A549 (cell line): Measurements from ENCODE around the gene TDRD1. TPM values are rescaled to one million over a fixed set of nuclear protein-coding genes. Genes with fewer than 3 reads are reported as not detected.

Source experiments
- ATAC-seq, 2 experiments: fragments of 200-7000 bp in 1 of 2; fragments of >200 bp in 1 of 2; cut with Nextera tagmentation in 1 of 2; cut with Tn5 transposase in 1 of 2; 3 replicates each; pipeline versions ENCODE4 v1.8.0 to v1.9.1; 2018 to 2020; ENCODE audit warnings: mild to moderate bottlenecking in 1 of 2, moderate library complexity in 1 of 2
- CTCF ChIA-PET: fragments of 300-600 bp; sonication (Branson Sonifier 250); formaldehyde crosslinking; extraction: SDS; loops from one replicate; lab custom pipeline; 2021; ENCODE audit warnings: antibody characterized with exemption, inconsistent platforms; lab: Yijun Ruan, JAX
- POLR2A ChIA-PET: fragments of 350-600 bp; formaldehyde crosslinking; extraction: SDS; loops from one replicate; lab custom pipeline; 2021; ENCODE audit warnings: antibody characterized with exemption, inconsistent platforms; lab: Yijun Ruan, JAX
- DNase-seq, 2 experiments: peaks; one replicate each; pipeline versions ENCODE4 v3.0.0 to v3.0.0-alpha.2; 2011 to 2016; ENCODE audit warnings: low read depth in 1 of 2, low spot score in 1 of 2
- FAIRE-seq: peaks from 2 replicates; lab custom pipeline; 2011; peaks lifted over from hg19 to GRCh38; lab: Jason Lieb, UNC
- H3K27ac ChIP-seq, 2 experiments: fragments of >200 bp; sonication (Bioruptor Twin); formaldehyde crosslinking; 3 replicates each; pipeline ENCODE4 v1.5.1; 2016 to 2017
- H3K4me1 ChIP-seq: fragments of >200 bp; sonication (Bioruptor Twin); formaldehyde crosslinking; 3 replicates; pipeline ENCODE4 v1.6.1; 2016
- H3K4me2 ChIP-seq: fragments of >200 bp; sonication (Bioruptor Twin); formaldehyde crosslinking; 3 replicates; pipeline ENCODE4 v1.6.1; 2016
- H3K4me3 ChIP-seq: fragments of >200 bp; sonication (Bioruptor Twin); formaldehyde crosslinking; 3 replicates; pipeline ENCODE4 v1.5.1; 2016
- H3K9me3 ChIP-seq: fragments of >200 bp; sonication (Bioruptor Twin); formaldehyde crosslinking; 3 replicates; pipeline ENCODE4 v1.6.1; 2016
- CBX8 ChIP-seq: fragments of 200-600 bp; sonication (generic); IDR thresholded peaks from 2 replicates; pipeline ENCODE4 v1.6.1; 2016
- EHF ChIP-seq: fragments of 250-450 bp; sonication (Bioruptor Pico); IDR thresholded peaks from 2 replicates; pipeline ENCODE4 v1.5.0; 2020; ENCODE audit warnings: mild to moderate bottlenecking
- EP300 ChIP-seq, 2 experiments: fragments of >200 bp; sonication (Bioruptor Twin); formaldehyde crosslinking; IDR thresholded peaks; 2 replicates in 1 of 2; 3 replicates in 1 of 2; pipeline ENCODE4 v1.6.1; 2016 to 2017
- HOXA7 ChIP-seq: fragments of 250-450 bp; sonication (Bioruptor Pico); IDR thresholded peaks from 2 replicates; pipeline ENCODE4 v1.5.0; 2020; ENCODE audit warnings: mild to moderate bottlenecking, moderate library complexity
- HOXB5 ChIP-seq: fragments of 250-450 bp; sonication (Bioruptor Pico); IDR thresholded peaks from 2 replicates; pipeline ENCODE4 v1.5.0; 2020; ENCODE audit warnings: mild to moderate bottlenecking, moderate library complexity
- JUN ChIP-seq, 2 experiments: fragments of >200 bp; sonication (Bioruptor Twin); formaldehyde crosslinking; IDR thresholded peaks; 2 replicates in 1 of 2; 3 replicates in 1 of 2; pipeline ENCODE4 v1.6.1; 2016 to 2017
- JUNB ChIP-seq: fragments of >200 bp; sonication (Bioruptor Twin); formaldehyde crosslinking; IDR thresholded peaks from 2 replicates; pipeline ENCODE4 v1.6.1; 2016
- KDM1A ChIP-seq: fragments of 200-600 bp; sonication (generic); IDR thresholded peaks from 2 replicates; pipeline ENCODE4 v1.6.1; 2016; ENCODE audit warnings: low read depth, mild to moderate bottlenecking
- MAZ ChIP-seq: fragments of 150-350 bp; IDR thresholded peaks from 2 replicates; pipeline ENCODE4 v1.6.1; 2014; ENCODE audit warnings: antibody characterized with exemption, low read depth, low read length, borderline replicate concordance
- NFE2L2 ChIP-seq: fragments of 150-350 bp; conservative IDR thresholded peaks from 2 replicates; pipeline ENCODE4 v1.6.1; 2014; ENCODE audit warnings: low read length
- NPAS2 ChIP-seq: fragments of 250-450 bp; sonication (Bioruptor Pico); IDR thresholded peaks from 2 replicates; pipeline ENCODE4 v1.8.0; 2022; ENCODE audit warnings: mild to moderate bottlenecking, moderate library complexity, borderline replicate concordance
- RARB ChIP-seq: fragments of 250-450 bp; sonication (Bioruptor Pico); IDR thresholded peaks from 2 replicates; pipeline ENCODE4 v1.8.0; 2021; ENCODE audit warnings: mild to moderate bottlenecking, moderate library complexity
- RNF2 ChIP-seq: fragments of 200-600 bp; sonication (generic); IDR thresholded peaks from 2 replicates; pipeline ENCODE4 v1.6.1; 2016; ENCODE audit warnings: low read depth, mild to moderate bottlenecking, antibody characterized with exemption, moderate library complexity, borderline replicate concordance
- SMC3 ChIP-seq: fragments of >200 bp; sonication (Bioruptor Twin); formaldehyde crosslinking; IDR thresholded peaks from 3 replicates; pipeline ENCODE4 v1.6.1; 2018; ENCODE audit warnings: inconsistent platforms
- SREBF2 ChIP-seq: fragments of 450-650 bp; IDR thresholded peaks from 2 replicates; pipeline ENCODE4 v1.6.1; 2014; ENCODE audit warnings: mild to moderate bottlenecking, moderate library complexity
- ZFP36 ChIP-seq: fragments of 450-650 bp; IDR thresholded peaks from 2 replicates; pipeline ENCODE4 v1.6.1; 2014; ENCODE audit warnings: borderline replicate concordance; ENCODE audit not compliant: partially characterized antibody
- ZNF302 ChIP-seq: fragments of 250-450 bp; sonication (Bioruptor Pico); IDR thresholded peaks from 2 replicates; pipeline ENCODE4 v1.9.0; 2021; ENCODE audit warnings: inconsistent platforms, mild to moderate bottlenecking, moderate library complexity
- WGBS: methylation state at CpG from one replicate; pipeline ENCODE4 v1.1.6; 2017; ENCODE audit errors: missing lambda C conversion rate; 5-methylcytosine and 5-hydroxymethylcytosine counted together
- polyA plus RNA-seq, 4 experiments: library from polyadenylated mRNA; depleted of rRNA in 3 of 4; stranded (reverse); fragments of >200 nt; fragmentation: RNase III in 1 of 4; extraction: RNeasy Plus Mini Kit Qiagen cat#74134 plus additional on column Dnase treatment in 1 of 4; gene quantifications; 2 replicates in 3 of 4; 3 replicates in 1 of 4; pipeline ENCODE4 v1.2.3, GENCODE V29; 2011 to 2017
- TF ChIP-seq, protein P1 (sequence below): fragments of >200 bp; sonication (Bioruptor Twin); formaldehyde crosslinking; IDR thresholded peaks from 3 replicates; pipeline ENCODE4 v1.5.1; 2016
- TF ChIP-seq, protein P2 (sequence below): fragments of 250-450 bp; sonication (Bioruptor Pico); IDR thresholded peaks from 2 replicates; pipeline ENCODE4 v1.5.0; 2021; ENCODE audit warnings: mild to moderate bottlenecking, moderate library complexity, borderline replicate concordance
- TF ChIP-seq, protein P3 (sequence below): IDR thresholded peaks from 2 replicates; pipeline ENCODE4 v1.6.1; 2012
- TF ChIP-seq, protein P4 (sequence below): fragments of >200 bp; sonication (Bioruptor Twin); formaldehyde crosslinking; IDR thresholded peaks from 2 replicates; pipeline ENCODE4 v1.6.1; 2016

TDRD1 gene
- polyA plus RNA-seq, 2 of the 4 experiments (the other 2 are of a cell fraction): not detected

DNA sequence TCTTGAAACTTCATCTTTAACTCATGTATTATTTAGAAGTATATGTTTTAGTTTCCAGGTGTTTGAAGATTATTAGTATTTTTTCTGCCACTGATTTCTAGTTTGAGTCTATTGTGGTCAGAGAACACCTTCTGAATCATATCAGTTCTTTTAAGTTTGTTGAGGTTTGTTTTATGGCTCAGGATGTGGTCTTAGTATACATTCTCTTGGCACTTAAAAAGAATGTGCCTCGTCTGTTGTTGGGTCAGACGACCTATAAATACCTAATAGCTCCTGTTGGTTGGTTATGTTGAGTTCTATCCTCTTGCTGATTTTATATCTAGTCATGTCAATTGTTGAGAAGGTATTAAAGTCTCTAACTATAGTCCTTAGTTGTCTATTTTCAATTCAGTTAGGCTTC, 15.9 kb downstream of the TDRD1 start (continued):
- TF ChIP-seq NPAS2 (CRISPR knock-in tag): no peak

DNA sequence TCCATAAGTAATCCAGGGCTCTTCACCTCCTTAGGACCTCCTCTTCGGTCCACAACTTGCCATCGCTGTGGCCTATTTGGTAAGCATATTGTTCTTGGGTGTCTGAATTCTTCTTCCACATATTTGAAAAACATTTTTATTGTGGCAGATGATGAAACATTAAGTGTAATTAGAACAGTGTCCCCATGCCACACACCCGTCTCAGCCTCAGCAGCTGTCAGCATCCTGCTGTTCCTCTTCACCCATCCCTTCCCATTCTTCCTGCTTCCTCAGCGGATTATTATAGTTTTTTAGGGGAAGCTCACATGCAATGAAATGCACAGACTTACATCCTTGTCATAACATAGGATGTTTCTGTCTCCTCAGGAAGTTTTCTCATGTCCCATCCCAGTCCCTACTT, 20.1 kb downstream of the TDRD1 start:
- no peak for FAIRE-seq
- Histone ChIP-seq H3K4me2 (no peak overlapping the region), H3K4me1 (no peaks in the 10 kb centered on the region), H3K4me3 (no peak overlapping the region), H3K9me3 (no peaks in the 10 kb centered on the region), H3K27ac (no peak overlapping the region)
- no peak for DNase-seq
- CTCF ChIA-PET: no interaction called here
- WGBS: 66% methylated on average over 4 of the region's 4 CpGs
- TF ChIP-seq, protein P1, sequence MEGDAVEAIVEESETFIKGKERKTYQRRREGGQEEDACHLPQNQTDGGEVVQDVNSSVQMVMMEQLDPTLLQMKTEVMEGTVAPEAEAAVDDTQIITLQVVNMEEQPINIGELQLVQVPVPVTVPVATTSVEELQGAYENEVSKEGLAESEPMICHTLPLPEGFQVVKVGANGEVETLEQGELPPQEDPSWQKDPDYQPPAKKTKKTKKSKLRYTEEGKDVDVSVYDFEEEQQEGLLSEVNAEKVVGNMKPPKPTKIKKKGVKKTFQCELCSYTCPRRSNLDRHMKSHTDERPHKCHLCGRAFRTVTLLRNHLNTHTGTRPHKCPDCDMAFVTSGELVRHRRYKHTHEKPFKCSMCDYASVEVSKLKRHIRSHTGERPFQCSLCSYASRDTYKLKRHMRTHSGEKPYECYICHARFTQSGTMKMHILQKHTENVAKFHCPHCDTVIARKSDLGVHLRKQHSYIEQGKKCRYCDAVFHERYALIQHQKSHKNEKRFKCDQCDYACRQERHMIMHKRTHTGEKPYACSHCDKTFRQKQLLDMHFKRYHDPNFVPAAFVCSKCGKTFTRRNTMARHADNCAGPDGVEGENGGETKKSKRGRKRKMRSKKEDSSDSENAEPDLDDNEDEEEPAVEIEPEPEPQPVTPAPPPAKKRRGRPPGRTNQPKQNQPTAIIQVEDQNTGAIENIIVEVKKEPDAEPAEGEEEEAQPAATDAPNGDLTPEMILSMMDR: no peak
- POLR2A ChIA-PET: no interaction called here
- ATAC-seq: no peak

DNA sequence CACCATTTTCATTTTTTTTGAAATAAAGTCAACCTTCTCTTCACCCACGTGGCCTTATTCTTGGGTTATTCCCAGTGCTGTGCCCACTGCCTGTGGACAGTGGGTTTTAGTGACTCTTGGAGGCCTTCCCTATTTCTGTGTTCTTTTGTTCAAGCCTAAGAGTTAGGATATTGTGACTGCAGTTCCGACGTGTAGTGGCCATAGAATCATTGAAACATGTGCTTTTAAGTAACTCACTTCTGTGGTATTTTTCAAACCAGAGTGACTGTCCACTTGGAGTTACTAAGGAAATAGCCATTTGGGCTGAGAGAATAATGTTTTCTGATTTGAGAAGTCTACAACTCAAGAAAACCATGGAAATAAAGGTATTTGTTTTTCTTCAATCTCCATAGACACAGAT, 23.7 kb downstream of the TDRD1 start:
- H3K4me3 ChIP-seq: no peak overlapping the region
- H3K27ac ChIP-seq: no peak overlapping the region
- 58% methylated on average over 3 of the region's 3 CpGs for WGBS
- no peak for FAIRE-seq
- POLR2A ChIA-PET: no interaction called here
- ATAC-seq: no peak
- no peak overlapping the region for H3K4me2 ChIP-seq
- no peaks in the 10 kb centered on the region for H3K4me1 ChIP-seq
- CTCF ChIA-PET: no interaction called here
- TF ChIP-seq ZFP36 (no peak), NFE2L2 (no peak), JUNB (no peak), JUN (IDR thresholded peaks at IDR 0.05) (no peak), ZNF302 (CRISPR knock-in tag) (no peak), HOXA7 (CRISPR knock-in tag) (no peak), CBX8 (no peak), RNF2 (no peak), MAZ (no peak), EP300 (IDR thresholded peaks at IDR 0.05) (no peak), EHF (CRISPR knock-in tag) (no peak), RARB (CRISPR knock-in tag) (no peak), KDM1A (no peak), HOXB5 (CRISPR knock-in tag) (no peak), SREBF2 (no peak), SMC3 (no peak)
- TF ChIP-seq, protein P2, sequence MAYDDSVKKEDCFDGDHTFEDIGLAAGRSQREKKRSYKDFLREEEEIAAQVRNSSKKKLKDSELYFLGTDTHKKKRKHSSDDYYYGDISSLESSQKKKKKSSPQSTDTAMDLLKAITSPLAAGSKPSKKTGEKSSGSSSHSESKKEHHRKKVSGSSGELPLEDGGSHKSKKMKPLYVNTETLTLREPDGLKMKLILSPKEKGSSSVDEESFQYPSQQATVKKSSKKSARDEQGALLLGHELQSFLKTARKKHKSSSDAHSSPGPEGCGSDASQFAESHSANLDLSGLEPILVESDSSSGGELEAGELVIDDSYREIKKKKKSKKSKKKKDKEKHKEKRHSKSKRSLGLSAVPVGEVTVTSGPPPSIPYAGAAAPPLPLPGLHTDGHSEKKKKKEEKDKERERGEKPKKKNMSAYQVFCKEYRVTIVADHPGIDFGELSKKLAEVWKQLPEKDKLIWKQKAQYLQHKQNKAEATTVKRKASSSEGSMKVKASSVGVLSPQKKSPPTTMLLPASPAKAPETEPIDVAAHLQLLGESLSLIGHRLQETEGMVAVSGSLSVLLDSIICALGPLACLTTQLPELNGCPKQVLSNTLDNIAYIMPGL (CRISPR knock-in tag): no peak
- TF ChIP-seq, protein P3, sequence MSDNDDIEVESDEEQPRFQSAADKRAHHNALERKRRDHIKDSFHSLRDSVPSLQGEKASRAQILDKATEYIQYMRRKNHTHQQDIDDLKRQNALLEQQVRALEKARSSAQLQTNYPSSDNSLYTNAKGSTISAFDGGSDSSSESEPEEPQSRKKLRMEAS: no peak
- TF ChIP-seq, protein P4, sequence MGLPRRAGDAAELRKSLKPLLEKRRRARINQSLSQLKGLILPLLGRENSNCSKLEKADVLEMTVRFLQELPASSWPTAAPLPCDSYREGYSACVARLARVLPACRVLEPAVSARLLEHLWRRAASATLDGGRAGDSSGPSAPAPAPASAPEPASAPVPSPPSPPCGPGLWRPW: no peak
- TF ChIP-seq, protein P1: no peak
- no peak for DNase-seq
- no peaks in the 10 kb centered on the region for H3K9me3 ChIP-seq
